Measurements from ENCODE around the gene WT1.

The WT1 gene

DNA sequence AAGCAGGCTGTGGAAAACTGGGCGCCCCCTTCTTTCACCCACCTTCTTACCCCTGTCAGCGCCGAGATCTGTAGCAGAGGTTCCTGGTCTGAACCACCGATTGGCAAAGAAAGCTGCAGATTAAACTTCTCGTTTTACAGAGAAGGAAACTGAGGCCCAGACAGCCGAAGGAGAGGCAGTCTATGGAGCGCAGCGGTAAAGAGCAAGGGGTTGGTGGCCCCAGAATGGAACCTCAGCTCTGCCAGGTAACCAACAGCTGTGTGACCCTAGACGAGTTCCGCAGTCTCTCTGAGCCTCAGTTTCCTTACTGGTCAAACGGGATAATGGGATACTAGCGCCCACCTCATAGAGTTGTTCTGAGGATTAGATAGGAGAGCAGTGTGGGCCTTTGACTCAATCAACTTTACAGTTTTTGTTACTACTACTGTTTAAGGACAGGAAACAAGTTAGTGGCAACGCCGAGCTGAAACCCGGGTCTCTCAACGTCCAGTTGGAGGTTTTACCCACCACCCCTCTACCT lies 3.1 kb upstream of the WT1 start:
- no peak for DNase-seq

DNA sequence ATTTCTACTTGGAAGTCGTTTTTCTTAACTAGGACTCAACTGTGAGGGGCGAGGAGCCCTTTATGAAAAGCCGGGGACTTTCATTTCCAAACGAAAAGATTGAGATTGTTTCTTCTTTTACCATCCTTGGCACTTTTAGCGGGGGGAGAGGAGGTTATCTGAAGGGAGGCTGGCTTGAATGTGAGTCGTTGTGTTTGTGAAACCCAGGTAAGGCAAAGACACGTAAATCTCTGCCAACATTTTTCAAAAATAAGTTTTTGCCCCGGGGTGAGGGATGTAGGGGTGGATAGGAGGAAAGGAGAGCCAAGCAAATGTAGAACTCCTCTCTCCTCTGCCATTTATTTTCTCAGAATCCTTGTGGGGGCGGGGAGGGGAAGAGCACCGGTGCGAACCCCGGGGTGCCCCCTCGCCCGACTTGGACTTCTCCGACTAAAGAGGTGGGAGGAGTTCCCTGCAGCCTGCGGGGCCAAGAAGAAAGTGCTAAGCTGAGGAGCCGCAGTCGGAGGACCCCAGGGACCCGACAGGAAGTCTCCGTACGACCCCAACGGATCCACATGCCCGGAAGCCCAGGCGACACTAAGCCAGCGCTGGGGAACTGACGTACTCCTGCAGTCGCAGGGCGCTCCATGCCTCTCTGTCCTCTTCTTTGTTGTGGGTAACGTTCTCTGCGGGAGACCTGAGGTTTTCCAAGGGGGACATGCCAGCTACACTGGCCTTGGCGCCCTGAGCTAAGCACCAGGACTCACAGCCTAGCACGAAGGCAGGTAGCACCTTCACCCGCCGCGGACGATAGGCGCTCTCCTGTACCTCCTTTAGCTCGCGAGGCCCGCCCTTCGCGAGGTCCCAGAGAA lies 2.4 kb upstream of the WT1 start:
- no peak for DNase-seq

DNA sequence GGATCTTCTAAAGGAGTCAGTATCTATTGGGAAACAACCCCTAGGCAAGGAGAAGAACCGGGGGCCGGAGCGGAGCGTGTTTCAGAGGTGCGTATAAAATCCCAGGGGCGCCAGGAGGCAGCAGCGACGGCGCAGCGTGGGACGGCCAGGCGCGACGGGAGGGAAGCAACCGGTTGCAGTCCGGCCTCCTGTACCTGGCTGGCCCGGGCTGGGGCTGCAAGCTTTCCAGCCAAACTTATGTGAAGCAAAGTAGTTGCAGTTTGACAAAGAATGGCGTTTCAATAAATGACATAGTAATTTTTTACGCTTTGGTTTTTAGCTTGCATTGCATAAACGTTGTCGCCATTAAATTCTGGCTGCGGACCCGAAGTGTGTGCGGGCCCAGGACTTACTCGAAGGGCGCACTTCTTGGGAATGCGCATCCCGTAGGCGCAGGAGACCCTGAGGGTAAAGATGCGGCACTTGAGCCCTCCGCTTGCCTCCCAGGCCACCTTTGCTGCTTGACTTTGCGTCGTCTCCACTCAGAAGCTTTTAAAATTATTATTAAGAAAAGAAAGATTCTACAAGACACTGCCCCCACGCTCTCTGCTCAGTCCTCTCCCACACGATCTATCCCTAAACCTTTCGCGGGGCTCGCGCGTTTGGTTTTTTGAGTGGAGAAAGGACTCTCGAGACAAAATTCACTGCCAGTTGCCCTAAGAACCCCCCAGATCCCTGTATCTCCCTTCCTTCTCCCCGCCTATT lies 1.6 kb upstream of the WT1 start:
- DNase-seq: no peak

DNA sequence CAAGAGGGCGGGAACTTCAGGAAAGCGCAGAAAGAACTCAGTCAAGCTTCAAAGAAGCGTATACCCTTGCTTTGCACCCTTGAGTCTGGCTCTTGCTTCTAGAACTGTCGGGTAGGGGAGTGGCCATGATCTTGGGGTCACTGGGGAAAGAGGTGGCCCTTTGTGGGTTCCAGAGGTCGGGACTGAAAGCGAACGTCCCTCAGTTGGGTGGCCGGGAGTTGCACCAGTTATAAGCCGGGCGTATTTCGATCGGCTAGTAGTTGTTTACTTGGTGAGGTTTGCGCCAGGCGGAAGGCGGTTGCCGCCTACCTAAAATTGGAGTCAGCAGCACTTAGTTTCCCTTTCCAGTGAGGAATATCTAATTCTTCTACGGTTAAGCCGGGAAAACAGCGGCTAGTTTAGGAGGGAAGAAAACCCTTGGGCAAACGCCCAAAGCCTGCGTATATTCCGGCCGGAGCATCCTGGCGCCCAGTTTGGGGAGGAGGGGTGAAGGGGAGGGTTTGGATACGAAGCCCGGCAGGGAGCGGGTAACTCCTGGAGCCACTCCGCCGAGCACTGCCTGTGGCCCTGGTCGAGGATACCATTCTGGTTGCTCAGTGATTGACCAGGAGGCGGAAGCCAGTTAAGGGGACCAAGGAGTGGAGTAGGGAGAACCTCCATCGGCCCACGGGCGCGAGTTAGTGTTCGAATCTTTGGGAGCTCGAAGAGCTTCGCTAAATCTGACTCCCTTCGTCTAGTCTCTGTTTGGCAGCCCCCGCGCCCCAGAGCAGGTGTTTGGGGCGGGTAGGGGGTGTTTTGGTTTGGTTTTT lies 807 bp upstream of the WT1 start:
- DNase-seq: no peak

DNA sequence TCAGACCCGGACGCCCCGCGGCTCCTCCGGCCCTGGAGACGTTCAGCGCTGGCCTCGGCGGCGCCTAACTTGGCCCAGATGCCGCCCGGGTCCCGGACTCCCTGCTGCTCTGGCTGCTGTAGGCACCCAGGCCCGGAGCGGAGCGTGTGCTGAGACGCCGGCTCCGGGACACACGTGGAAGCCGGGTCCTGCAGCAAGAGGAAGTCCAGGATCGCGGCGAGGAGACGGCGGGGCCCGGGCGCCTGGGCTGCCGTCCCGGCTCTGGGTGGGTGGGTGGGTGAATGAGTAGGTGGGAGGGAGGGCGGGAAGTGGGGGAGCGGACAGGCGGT lies 223 bp downstream of the WT1 start:
- DNase-seq: peak; percentile 44

DNA sequence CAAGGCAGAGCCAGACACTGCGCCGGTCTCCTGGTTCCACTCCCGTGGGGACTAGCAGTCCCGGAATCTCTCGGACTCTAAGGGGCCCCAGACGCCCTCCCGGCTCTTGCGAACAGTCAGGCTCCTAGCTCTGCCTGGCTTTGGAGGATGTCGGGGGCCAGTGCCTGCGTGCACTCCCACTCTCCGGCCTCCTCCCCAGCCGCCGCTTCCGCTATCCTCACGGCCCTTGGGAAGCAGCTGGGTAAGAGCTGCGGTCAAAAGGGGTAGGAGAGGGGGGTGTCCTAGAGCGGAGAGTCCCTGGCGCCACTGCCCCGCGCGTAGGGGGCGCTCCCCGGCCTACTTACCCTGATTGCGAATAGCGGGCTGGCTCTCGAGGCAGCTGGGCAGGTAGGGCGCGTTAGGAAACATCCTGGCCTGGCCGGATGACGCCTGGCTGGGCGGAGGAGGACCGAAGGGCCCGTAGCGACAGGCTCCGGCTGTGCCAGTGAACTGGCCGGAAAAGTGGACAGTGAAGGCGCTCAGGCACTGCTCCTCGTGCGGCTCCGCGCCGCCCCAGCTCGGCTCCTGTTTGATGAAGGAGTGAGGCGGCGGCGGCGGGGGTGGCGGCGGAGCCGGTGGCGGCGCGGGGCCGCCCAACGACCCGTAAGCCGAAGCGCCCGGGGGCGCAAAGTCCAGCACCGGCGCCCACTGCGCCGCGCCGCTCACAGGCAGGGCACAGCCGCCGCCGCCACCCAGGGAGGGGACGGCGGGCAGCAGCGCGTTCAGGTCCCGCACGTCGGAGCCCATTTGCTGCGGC lies 785 bp downstream of the WT1 start:
- peak; percentile 83 for DNase-seq

DNA sequence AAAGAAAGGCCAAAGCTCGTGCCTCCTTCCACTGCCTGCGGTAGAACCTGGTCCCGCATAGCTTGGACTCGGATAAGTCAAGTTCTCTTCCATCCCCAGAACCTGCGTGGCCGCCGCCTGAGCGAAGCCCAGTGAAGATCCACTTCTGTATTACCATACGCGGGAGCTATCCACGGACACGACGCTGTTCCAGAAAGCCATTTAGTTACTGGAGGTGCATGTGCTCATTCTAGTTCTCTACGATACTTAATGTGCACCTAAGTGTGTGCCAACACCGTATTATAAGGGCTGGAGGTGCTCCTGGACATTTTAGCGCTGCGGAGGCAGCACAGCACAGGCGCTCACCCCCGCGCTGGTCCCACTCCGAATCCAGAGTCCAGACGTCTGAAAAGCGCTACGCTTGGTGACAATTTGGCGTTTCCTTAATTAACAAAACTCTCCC lies 1.4 kb downstream of the WT1 start:
- peak; percentile 32 for DNase-seq

DNA sequence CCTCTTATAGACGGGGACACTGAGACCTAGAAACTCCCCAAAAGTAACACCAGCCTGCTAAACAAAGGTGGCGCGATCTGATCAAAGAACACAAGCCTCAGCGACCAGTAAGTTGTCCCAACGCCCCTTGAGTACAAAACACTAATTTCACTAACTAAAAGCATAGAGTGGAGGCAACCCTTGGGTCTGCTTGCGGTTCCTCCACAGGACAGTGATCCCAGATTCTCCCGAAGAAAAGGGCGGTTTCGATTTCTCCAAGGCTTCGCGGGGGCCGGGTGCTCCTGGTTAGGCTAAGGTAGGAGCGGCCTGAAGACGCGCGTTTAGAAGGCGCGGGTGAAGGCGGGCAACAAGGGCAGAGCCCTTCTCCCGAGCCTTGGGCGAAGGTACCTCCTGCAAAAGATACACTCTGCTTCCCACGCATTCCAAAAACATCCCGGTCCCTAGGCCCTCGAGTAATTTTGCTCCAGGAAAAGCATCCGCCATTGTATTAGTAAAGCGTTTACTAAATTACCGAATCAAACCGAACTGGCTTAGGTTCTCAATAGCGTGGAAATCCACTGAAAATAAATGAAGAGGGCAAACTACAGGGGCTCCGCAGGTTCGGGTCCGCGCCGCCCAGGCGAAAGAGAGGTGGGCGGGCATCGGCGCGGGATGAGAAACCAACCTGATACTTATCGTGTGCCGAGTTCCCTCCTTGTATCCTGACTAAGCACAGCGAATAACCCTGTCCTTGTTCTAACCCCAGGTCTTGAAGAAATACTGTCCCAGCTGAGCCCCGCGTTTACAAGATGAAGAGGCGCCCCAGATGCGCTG lies 2.0 kb downstream of the WT1 start:
- no peak for DNase-seq

DNA sequence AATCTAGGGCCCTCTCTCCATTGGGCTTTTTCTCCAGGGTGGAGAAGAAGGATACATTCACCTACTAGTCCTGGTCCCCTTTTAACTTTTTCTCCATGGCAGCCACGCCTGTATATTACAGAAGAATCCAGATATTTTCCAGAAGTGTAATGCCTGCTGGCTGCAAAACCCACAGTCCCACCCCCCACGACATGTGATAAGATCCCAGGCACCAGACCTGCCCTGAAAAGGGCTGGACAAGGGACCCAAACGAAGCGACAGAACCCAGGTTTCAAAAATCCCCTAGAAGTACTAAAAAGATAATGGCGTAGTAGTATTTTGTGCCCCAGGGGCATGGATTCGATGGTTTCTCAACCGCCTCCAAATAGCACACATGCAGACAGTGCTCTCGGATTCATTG lies 2.8 kb downstream of the WT1 start:
- no peak for DNase-seq

DNA sequence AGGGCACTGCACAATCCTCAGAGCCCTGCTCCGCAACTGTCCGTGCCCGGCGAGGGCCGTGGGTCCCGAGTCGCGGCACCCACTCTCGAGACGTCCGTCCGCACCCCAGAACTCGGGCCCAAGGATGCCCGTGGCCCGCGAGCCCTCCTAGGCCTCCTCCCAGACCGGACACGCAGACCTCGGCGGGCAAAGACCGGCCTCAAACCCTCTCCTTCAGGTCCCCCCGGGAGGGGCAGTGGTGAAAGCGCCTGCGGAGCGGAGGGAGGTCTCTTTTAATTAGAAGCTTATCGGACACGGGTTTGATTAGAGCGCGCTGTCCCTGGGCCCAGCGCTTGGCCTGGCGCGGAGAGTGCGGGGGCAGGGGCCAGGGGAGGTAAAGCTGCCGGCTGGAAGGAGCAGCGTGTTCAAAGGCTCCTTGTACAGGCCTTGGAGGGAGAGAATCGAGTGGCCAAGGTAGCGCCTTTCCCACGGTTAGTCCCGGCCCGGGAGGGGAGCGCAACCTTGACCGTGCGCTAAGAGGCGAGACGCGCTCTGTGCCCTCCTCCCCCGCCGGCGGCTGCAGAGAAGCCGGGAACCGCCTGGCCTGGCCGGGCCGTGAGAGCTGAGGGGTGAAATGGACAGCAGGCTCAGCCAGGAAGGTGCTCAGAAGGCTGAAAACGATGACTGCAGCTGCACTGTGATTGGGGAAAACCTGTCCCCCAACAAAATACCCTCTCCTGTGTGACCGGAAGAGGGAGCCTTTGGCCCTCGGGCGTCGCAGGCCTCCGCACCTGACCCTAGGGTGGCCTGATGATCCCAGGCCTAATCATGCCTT lies 4.6 kb downstream of the WT1 start:
- DNase-seq: no peak

DNA sequence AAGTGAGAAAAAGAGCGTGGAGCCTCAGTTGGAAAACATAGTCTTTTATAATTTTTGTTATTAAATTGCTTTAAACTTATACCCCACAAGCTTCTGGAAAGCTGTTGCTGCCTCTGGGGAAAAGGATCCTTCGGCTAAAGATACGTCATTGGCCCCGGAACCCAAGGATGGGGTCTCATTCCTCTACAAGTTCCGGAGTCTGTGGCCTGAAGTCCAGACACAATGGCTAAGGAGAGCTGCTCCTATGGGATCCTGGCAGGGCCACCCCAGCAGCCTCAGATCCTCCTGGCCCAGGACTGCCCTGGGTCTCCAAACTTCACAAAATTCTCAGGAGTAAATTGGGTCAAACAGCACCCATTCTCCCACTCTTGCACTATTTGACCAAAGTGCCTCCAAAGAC lies 5.9 kb downstream of the WT1 start:
- DNase-seq: no peak

DNA sequence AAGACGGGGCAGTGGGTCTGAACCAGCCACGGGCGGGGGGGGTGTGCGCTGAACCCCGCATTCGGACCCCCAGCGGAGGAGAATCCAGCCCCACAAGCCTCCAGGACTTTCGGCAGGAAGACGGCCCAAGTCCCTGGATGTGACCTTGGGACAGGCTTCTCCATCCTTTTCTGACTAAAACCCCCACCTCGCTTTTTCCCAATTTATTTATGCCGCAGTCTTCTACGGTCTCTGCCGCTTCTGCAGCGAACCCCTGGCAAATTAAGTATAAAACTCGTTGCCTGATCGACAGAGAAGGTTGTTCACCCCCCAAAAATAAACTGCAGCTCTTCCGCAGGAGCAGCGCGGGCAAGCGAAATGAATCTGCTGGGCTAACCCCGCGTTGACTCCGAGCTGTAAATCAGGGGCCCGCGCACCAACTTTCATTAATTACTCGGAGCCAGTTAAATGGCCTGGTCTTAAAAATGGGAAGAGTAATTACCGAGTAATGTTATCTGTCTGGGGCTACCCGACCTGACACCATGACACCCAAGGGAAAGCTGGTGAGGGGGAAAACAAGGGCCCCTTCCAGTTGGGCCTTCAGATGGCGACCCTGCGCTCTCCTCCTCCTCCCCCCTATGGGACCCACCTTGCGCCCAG lies 6.6 kb downstream of the WT1 start:
- no peak for DNase-seq

DNA sequence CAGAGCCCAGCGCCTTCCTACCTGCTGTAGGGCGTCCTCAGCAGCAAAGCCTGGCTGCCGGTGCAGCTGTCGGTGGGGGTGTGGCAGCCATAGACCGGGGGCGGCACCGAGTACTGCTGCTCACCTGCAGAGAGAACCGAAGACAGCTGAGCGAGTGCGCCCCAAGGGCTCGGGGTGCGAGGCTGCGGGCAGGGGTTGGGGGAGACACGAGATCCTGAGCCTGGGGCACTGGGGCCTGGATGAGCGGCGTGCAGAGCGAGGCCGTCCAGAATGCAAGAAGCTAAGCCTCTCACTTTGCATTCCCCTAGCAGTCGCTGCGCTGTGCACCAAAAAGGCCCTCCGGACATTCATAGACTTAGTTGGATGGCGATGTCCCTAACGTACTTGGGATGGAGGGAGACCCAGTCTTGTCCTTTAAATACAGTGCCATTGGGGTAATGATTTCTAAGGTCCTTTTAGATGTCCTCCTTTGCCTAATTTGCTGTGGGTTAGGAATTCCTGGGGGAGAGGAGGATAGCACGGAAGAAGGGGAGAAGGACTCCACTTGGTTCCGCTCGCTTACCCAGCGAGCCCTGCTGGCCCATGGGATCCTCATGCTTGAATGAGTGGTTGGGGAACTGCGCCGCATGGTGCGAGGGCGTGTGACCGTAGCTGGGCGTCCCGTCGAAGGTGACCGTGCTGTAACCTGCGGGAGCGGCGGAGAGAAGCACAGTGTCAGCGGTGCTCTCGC lies 7.2 kb downstream of the WT1 start:
- no peak for DNase-seq

DNA sequence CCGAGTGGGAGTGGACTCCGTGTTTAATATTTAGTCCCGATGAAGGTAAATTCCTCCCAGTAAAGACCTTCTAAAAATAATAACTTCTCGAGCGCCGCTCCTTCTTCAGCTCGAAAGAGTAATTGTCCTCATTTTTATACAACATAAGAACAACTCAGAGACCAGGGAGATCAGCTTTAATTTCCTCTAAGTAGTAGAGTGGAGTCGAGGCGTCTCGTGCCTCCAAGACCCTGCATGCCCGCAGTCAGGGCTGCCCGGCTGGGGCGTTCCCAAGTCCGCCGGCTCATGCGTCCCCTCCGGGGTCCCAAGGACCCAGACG lies 7.8 kb downstream of the WT1 start:
- DNase-seq: no peak

DNA sequence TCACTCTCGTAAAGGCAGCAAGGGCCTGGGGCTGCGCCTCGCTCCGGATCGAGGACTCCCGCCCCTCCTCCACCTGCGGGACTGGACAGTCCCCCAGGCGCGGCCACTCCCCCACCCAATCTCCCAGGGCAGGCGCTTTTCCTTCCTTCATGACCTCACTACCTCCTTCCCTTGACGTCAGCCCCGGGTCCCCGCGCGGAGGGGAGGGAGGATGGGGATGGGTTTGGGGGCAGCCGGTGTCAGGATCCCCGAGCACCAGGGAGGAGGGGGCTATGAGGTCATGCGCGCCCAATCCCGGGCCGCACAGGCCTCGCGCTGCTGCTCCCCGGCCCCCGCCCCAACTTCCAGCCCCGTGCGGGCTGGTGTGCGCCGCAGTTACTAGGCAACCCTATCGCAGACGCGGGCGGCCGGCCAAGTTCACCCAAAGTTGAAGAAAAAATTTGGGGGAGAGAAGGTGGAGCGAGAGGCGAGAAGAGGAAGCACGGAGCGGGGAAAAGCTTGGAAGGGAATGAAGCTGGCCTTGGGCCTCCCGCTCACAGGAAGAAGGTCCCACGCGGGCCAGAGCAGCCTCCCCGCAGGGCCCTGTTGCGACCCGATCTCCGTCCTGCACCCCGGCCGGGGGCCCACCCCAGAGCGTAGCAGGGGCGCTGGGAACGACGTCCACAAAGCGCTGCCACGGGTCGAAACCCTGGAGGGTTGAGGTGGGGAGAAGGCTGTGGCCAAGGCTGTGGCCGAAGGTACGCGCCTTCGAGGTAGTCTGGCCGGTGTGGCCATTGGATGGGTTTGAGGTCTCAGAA lies 8.3 kb downstream of the WT1 start:
- no peak for DNase-seq

DNA sequence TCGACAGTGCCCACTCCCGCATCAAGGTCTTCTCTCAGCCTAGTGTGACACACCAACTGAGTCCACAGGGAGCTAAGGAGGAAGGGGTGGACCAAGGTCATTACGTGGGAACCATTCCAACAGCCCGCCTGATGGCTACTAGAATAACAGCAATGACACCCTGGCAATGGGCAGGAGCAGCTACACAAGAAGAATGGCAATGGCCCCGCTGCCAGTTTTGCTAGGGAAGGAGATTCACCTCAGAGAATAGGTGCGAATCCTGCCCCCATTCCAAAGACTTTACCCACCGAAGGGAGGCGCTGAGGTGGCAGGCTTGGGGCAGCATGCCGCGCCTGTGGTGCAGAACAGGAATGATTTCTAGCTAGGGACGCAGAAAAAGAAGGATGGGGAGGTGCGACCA lies 9.1 kb downstream of the WT1 start:
- no peak for DNase-seq

DNA sequence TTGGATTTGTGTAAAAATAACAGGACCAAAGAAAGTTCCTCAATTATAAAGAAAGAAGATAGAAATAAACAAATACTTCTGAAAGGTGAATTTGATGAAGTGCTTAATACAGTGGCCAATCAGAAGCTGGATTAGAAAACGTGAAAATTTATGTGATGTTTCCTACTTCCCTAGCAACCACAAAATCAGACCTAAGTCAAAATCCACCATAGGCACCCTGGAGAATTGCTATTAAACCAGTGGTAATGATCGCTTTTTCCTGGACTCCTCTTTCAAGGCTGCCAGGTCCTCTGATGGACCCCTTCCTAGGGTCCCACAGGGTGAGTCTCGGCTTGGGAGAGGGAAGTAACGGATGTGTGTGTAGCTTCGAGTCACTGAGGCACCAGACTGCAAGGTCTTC lies 9.6 kb downstream of the WT1 start:
- DNase-seq: no peak

DNA sequence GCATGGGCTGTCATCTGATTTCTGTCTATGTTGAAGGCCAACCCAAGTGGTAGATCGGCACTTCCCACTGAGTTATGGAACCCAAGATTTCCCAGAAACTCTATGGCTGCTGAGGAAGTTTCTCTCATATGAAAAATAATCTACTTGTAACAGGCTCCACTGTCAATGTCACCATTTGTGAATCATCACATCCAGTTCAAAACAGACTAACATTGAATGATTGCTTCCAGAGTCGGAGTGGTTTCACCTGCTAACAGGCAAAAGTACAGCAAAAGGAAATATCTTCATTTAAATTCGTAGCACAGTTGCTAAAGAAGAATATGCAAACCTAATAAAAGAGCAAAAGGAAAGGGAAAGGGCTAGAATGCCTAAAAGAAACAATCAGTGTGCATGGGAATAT lies 12.8 kb downstream of the WT1 start:
- DNase-seq: no peak

DNA sequence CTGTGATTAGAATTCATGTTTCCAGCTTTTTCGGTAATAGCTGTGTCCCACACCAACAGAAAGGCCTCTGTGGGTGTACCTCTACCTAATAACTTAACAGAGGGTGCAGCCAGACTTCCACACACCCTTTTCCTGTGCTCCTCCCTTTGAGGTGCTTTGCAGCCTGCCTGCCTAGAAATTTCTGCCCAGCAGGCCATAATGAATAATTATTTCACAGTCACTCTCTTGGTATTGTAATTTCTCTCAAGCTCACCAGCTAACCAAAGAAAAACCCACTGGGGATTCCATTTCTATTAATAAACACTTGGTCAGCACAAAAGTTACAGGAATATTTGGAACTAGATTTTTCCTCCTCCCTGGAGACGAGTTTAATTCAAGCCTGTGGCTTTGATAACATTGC lies 13.3 kb downstream of the WT1 start:
- no peak for DNase-seq

All from MV-4-11 (cell line).